Measurements from ENCODE around the gene PEX11G. TPM values are rescaled to one million over a fixed set of nuclear protein-coding genes. Genes with fewer than 3 reads are reported as not detected.

The PEX11G gene
- total and polyA plus RNA-seq, 9 of the 15 experiments (the other 6 are each of a cell fraction or from before 2014, with no cell fraction given) = 0.07 to 3.2 (median 0.70) TPM; not detected in 1

- no peak for TF ChIP-seq ZNF639 (CRISPR knock-in tag; conservative IDR thresholded peaks at IDR 0.05 in 1 of 2, IDR thresholded peaks at IDR 0.05 in 1 of 2)
- TF ChIP-seq ZNF518B (CRISPR knock-in tag; IDR thresholded peaks at IDR 0.05) = no peak
- TF ChIP-seq BRD4 (IDR thresholded peaks at IDR 0.05) = no peak
- TF ChIP-seq TOE1 (IDR thresholded peaks at IDR 0.05; ENCODE audit: borderline replicate concordance) = peak; percentile 100
- TF ChIP-seq TOE1 (CRISPR knock-in tag; IDR thresholded peaks at IDR 0.05; ENCODE audit: borderline replicate concordance, low read depth) = no peak
- TF ChIP-seq NRF1 (conservative IDR thresholded peaks at IDR 0.05 in 1 of 2, IDR thresholded peaks at IDR 0.05 in 1 of 2) = peak; percentile 96 to 97
- TF ChIP-seq ZNF239 (CRISPR knock-in tag; IDR thresholded peaks at IDR 0.05) = no peak; the same call in 1 of the 2 replicates
- TF ChIP-seq ZNF318 (IDR thresholded peaks at IDR 0.05; ENCODE audit: borderline replicate concordance in 1 of 2, low read depth in 1 of 2) = no peak
- TF ChIP-seq SFPQ (IDR thresholded peaks at IDR 0.05; ENCODE audit: low read depth, low read length) = no peak
- TF ChIP-seq ZSCAN29 (IDR thresholded peaks at IDR 0.05) = no peak
These were observed 33.5 kb upstream of the PEX11G start, which contains the start of gene MCOLN1 (continued) for GRCh38 chr19:7522072-7522922.

All from K562 (cell line).